ENCODE measurements around the gene CHEK1. TPM values are rescaled to one million over a fixed set of nuclear protein-coding genes. Genes with fewer than 3 reads are reported as not detected.

Gene CHEK1
- total RNA-seq, 1 donor from 2014 or later: 25.9 TPM

DNA sequence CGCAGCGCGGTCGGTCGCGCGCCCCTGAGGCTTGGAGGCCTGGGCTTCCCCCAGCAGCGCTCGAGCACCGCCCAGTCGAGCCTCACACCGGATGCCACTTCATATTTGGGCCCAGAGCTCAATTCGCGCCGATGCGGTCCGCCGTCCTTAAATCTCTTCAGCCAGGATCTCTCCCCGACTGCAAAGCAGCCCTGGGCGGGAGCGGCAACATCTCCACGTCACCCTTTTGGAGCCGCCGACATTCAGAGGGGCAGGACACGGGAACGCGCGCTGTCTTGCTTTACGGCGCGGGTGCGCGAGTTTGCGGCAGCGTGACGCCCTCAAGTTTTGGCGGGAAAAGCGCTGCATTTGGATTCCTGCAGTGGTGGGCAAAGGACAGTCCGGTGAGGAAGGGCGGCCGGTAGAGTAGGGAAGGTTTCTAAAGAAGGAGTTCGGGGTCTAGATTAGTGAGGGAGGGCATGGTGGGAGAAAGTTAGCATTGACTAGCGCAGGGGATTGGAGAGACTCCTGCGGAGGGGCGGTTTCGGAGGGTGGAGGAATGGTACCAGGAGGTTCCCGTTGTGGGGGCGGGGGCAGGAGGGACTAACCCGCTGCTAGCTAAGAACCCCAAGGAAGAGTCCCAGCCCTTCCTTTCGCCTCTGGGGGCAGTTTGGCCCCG, 796 bp downstream of the CHEK1 start:
- peaks cover 21% of the 10 kb centered on the region for H3K4me1 Mint-ChIP-seq
- H3K27me3 Mint-ChIP-seq (ENCODE audit: low read depth): no peaks in the 10 kb centered on the region
- peak overlapping the region; percentile 93 for H3K27ac Mint-ChIP-seq
- H3K9me3 Mint-ChIP-seq: no peaks in the 10 kb centered on the region
- peak; percentile 77 to 89 for DNase-seq (ENCODE audit: low spot score in 2 of 2, unreplicated experiment in 2 of 2)
- H3K36me3 Mint-ChIP-seq: peaks cover 7% of the 10 kb centered on the region
- TF ChIP-seq, protein P1, sequence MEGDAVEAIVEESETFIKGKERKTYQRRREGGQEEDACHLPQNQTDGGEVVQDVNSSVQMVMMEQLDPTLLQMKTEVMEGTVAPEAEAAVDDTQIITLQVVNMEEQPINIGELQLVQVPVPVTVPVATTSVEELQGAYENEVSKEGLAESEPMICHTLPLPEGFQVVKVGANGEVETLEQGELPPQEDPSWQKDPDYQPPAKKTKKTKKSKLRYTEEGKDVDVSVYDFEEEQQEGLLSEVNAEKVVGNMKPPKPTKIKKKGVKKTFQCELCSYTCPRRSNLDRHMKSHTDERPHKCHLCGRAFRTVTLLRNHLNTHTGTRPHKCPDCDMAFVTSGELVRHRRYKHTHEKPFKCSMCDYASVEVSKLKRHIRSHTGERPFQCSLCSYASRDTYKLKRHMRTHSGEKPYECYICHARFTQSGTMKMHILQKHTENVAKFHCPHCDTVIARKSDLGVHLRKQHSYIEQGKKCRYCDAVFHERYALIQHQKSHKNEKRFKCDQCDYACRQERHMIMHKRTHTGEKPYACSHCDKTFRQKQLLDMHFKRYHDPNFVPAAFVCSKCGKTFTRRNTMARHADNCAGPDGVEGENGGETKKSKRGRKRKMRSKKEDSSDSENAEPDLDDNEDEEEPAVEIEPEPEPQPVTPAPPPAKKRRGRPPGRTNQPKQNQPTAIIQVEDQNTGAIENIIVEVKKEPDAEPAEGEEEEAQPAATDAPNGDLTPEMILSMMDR (IDR thresholded peaks at IDR 0.05; ENCODE audit: unreplicated experiment): no peak
- H3K4me3 Mint-ChIP-seq: peak overlapping the region; percentile 86

DNA sequence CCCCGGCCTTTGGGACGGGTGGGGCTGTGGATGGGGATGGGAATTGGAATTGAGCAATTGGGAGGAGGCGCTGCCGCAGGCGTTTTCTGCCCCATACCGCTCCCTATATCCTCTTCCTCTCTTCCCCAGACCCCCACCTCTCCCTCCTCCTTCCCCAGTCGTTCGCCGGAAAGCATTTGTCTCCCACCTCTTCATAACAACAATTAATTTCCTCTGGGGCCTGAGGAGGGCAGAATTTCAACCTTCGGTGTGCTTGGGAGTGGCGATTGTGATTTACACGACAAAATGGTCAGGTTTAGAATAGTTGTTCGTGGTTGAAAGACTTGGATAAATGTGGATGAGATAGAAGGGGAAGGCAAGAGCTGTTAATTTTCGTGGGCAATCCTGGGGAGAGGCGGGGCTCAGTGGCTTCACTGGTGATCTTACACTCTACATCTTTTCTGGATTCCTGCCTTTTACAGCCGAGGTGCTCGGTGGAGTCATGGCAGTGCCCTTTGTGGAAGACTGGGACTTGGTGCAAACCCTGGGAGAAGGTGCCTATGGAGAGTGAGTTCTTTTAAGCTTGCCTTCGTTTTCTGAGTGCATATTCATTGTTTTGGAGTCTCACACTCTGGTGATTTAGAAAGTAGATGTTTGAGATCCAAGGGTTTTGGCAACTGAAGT, 1.5 kb downstream of the CHEK1 start:
- peaks cover 21% of the 10 kb centered on the region for H3K4me1 Mint-ChIP-seq
- H3K4me3 Mint-ChIP-seq: peak overlapping the region; percentile 86
- peak overlapping the region; percentile 93 for H3K27ac Mint-ChIP-seq
- no peaks in the 10 kb centered on the region for H3K27me3 Mint-ChIP-seq (ENCODE audit: low read depth)
- TF ChIP-seq, protein P1 (IDR thresholded peaks at IDR 0.05; ENCODE audit: unreplicated experiment): no peak
- H3K36me3 Mint-ChIP-seq: peaks cover 5% of the 10 kb centered on the region
- no peak for DNase-seq (ENCODE audit: low spot score in 2 of 2, unreplicated experiment in 2 of 2)
- H3K9me3 Mint-ChIP-seq: no peaks in the 10 kb centered on the region

DNA sequence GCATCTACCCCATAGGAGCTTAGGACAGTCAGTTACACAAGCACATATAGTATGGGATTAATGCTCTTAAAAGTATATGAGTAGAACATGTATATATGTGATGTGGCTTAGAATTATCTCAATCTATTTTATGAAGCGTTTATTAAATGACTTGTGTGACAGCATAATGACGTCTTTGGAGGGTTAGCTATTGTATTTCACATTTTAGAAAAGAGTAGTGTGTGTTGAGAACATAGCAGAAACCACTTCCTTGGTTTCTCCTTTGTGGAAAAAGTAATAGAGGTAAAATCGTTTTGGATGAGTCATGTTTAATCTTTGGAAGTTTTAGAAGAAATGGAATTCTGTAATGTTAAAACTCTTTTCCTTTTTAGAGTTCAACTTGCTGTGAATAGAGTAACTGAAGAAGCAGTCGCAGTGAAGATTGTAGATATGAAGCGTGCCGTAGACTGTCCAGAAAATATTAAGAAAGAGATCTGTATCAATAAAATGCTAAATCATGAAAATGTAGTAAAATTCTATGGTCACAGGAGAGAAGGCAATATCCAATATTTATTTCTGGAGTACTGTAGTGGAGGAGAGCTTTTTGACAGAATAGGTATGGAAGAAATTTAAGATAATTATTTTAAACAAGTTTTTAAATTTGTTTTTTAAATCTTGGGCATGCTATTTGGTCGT, 2.4 kb downstream of the CHEK1 start:
- H3K9me3 Mint-ChIP-seq: no peaks in the 10 kb centered on the region
- H3K27ac Mint-ChIP-seq: peak overlapping the region; percentile 45
- DNase-seq (ENCODE audit: low spot score in 2 of 2, unreplicated experiment in 2 of 2): no peak
- no peaks in the 10 kb centered on the region for H3K27me3 Mint-ChIP-seq (ENCODE audit: low read depth)
- H3K4me1 Mint-ChIP-seq: peaks cover 21% of the 10 kb centered on the region
- TF ChIP-seq, protein P1 (IDR thresholded peaks at IDR 0.05; ENCODE audit: unreplicated experiment): no peak
- no peaks in the 10 kb centered on the region for H3K36me3 Mint-ChIP-seq
- peak overlapping the region; percentile 86 for H3K4me3 Mint-ChIP-seq

DNA sequence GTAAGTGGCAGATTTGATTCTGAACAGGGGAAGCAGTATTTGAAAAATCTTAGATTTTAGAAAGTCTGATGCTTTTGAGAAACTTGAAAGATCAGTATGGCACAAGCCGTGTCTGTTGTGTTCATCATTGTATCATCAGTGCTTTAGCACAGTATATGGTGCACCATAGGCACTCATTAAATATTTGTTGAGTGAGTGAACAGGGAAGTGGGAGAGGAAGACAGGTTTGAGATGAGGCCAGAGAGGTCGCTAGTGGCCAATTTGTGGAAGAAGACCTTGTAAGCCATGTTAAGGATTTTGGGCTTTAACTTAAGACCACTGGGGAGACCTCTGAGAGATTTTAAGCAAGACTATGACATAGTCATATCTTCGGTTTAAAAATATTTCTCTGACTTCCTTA, 12.9 kb downstream of the CHEK1 start:
- no peaks in the 10 kb centered on the region for H3K4me1 Mint-ChIP-seq

DNA sequence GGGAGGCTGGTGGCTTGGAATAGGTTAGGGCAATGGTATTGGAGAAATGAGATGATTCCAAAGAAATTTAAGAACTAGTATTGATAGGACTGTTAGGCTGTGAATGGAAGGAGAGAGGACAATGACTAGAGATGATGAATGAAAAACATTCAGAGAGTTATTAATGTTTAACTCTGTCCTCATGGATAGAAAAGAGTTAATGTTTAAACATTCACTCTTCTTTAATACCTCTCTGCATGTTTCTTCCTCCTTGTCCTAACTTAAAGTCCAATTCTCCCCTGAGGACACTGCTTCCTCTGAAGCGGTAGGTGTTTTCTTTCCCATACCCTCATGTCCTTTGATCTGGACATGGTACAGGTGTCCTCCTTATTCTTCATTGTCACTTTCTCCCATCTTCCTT, 13.4 kb downstream of the CHEK1 start:
- no peak for DNase-seq (ENCODE audit: low spot score in 2 of 2, unreplicated experiment in 2 of 2)
- Mint-ChIP-seq H3K9me3 (no peaks in the 10 kb centered on the region), H3K27me3 (ENCODE audit: low read depth) (no peaks in the 10 kb centered on the region), H3K4me3 (no peak overlapping the region), H3K4me1 (no peaks in the 10 kb centered on the region), H3K27ac (no peak overlapping the region), H3K36me3 (peaks cover 19% of the 10 kb centered on the region)
- TF ChIP-seq, protein P1 (IDR thresholded peaks at IDR 0.05; ENCODE audit: unreplicated experiment): no peak

More for the DNA sequence above, 12.9 kb downstream of the CHEK1 start:
- H3K4me3 Mint-ChIP-seq: no peak overlapping the region
- H3K27ac Mint-ChIP-seq: no peak overlapping the region
- TF ChIP-seq, protein P1 (IDR thresholded peaks at IDR 0.05; ENCODE audit: unreplicated experiment): no peak
- no peak for DNase-seq (ENCODE audit: low spot score in 2 of 2, unreplicated experiment in 2 of 2)
- no peaks in the 10 kb centered on the region for H3K27me3 Mint-ChIP-seq (ENCODE audit: low read depth)
- H3K36me3 Mint-ChIP-seq: peaks cover 19% of the 10 kb centered on the region
- no peaks in the 10 kb centered on the region for H3K9me3 Mint-ChIP-seq
